Gastrocnemius medialis (tissue), 4 donors: ENCODE measurements around the gene EZR. TPM values are rescaled to one million over a fixed set of nuclear protein-coding genes. Genes with fewer than 3 reads are reported as not detected.

ENCODE experiments used
- ATAC-seq, 2 donors: fragments of 150-250 bp; one replicate each; pipeline ENCODE4 v1.9.1; 2016
- DNase-seq, 2 donors: peaks; one replicate each; pipeline ENCODE4 v3.0.0-alpha.2; 2019
- H3K27ac ChIP-seq, 4 donors: fragments of 200-600 bp; sonication (generic); 1 replicate in 1 of 4; 2 replicates in 3 of 4; pipeline ENCODE4 v1.5.1; 2016 to 2018; ENCODE audit warnings: mild to moderate bottlenecking in 2 of 4, moderate library complexity in 1 of 4
- H3K27me3 ChIP-seq, 3 donors: fragments of 200-600 bp; sonication (generic) in 2 of 3; 1 replicate in 1 of 3; 2 replicates in 2 of 3; pipeline versions ENCODE4 v1.5.1 to v1.6.0; 2016 to 2019; ENCODE audit warnings: mild to moderate bottlenecking in 1 of 3, moderate library complexity in 1 of 3
- H3K36me3 ChIP-seq, 2 donors: fragments of 200-600 bp; sonication (generic) in 1 of 2; one replicate each; pipeline ENCODE4 v1.5.1; 2017 to 2018
- H3K4me1 ChIP-seq, 2 donors: fragments of 200-600 bp; sonication (generic) in 1 of 2; one replicate each; pipeline ENCODE4 v1.5.1; 2016 to 2017; ENCODE audit warnings: mild to moderate bottlenecking in 2 of 2
- H3K4me3 ChIP-seq, 4 donors: fragments of 200-600 bp; sonication (generic) in 3 of 4; 1 replicate in 1 of 4; 2 replicates in 3 of 4; pipeline ENCODE4 v1.5.1; 2016 to 2019; ENCODE audit warnings: mild to moderate bottlenecking in 2 of 4
- H3K9me3 ChIP-seq, 3 donors: fragments of 200-600 bp; sonication (generic) in 2 of 3; 1 replicate in 1 of 3; 2 replicates in 2 of 3; pipeline ENCODE4 v1.5.1; 2016 to 2019
- POLR2A ChIP-seq, 2 donors: fragments of 450-650 bp; IDR thresholded peaks; one replicate each; pipeline ENCODE4 v1.6.1; 2017; ENCODE audit warnings: antibody characterized with exemption in 2 of 2, mild to moderate bottlenecking in 2 of 2, moderate library complexity in 2 of 2
- in situ Hi-C, 4 donors: fragments of 200-750 bp; cut with MboI; loops; one replicate each; pipeline versions ENCODE4 v1.15.0 to v1.8.0; 2017; ENCODE audit warnings: low sequenced_read_pairs in 4 of 4
- intact Hi-C: fragments of 100-400 bp; cut with DNase I; formaldehyde crosslinking; loops from one replicate; pipeline ENCODE4 v1.15.1; 2023; ENCODE audit warnings: low total_unique reads
- total RNA-seq, 4 donors: library from RNA; depleted of rRNA; stranded (reverse); fragments of >200 nt; gene quantifications; one replicate each; pipeline versions ENCODE4 v1.1.0 to v1.2.3, GENCODE V29; 2016
- TF ChIP-seq, protein P1 (sequence below), 5 experiments: fragments of 450-650 bp in 3 of 5; fragments of 200-600 bp in 2 of 5; sonication (generic) in 2 of 5; IDR thresholded peaks in 4 of 5; conservative IDR thresholded peaks in 1 of 5; 1 replicate in 4 of 5; 2 replicates in 1 of 5; pipeline ENCODE4 v1.5.1; 2016 to 2019; ENCODE audit warnings: antibody characterized with exemption in 5 of 5, mild to moderate bottlenecking in 3 of 5, moderate library complexity in 3 of 5

The EZR gene
- total RNA-seq, 4 donors from 2014 or later: 18.1 to 54.1 (median 33.6) TPM

DNA sequence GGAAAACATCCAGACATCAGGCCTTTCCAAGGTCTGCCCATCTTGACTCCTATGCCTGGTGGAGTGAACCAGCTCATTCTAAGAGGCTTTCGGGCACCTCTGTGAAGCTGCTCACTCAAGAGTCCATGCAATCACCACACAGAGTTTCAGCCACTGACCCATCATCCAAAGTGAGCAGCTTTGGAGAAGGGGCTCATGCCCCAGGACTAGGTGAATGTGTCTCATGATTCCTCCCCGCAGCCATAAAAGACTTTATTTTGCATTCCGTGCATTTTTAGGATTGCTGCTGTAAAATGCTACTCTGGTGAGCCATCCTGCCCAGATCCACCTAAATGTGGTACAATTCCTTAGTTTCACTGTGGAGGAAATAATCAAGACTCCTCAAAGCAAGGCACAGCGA is 44.5 kb upstream of the EZR start:
- H3K9me3 ChIP-seq: no peaks in the 10 kb centered on the region
- no peaks in the 10 kb centered on the region for H3K36me3 ChIP-seq
- no peak for ATAC-seq
- no peaks in the 10 kb centered on the region for H3K27me3 ChIP-seq
- TF ChIP-seq, protein P1, sequence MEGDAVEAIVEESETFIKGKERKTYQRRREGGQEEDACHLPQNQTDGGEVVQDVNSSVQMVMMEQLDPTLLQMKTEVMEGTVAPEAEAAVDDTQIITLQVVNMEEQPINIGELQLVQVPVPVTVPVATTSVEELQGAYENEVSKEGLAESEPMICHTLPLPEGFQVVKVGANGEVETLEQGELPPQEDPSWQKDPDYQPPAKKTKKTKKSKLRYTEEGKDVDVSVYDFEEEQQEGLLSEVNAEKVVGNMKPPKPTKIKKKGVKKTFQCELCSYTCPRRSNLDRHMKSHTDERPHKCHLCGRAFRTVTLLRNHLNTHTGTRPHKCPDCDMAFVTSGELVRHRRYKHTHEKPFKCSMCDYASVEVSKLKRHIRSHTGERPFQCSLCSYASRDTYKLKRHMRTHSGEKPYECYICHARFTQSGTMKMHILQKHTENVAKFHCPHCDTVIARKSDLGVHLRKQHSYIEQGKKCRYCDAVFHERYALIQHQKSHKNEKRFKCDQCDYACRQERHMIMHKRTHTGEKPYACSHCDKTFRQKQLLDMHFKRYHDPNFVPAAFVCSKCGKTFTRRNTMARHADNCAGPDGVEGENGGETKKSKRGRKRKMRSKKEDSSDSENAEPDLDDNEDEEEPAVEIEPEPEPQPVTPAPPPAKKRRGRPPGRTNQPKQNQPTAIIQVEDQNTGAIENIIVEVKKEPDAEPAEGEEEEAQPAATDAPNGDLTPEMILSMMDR (IDR thresholded peaks at IDR 0.05 in 4 of 5, conservative IDR thresholded peaks at IDR 0.05 in 1 of 5): no peak
- no peak for TF ChIP-seq POLR2A (IDR thresholded peaks at IDR 0.05)
- no peak overlapping the region for H3K4me3 ChIP-seq
- DNase-seq: no peak
- H3K27ac ChIP-seq: no peak overlapping the region
- no peaks in the 10 kb centered on the region for H3K4me1 ChIP-seq
- intact Hi-C loops: no loop called here
- in situ Hi-C loops: no loop called here

DNA sequence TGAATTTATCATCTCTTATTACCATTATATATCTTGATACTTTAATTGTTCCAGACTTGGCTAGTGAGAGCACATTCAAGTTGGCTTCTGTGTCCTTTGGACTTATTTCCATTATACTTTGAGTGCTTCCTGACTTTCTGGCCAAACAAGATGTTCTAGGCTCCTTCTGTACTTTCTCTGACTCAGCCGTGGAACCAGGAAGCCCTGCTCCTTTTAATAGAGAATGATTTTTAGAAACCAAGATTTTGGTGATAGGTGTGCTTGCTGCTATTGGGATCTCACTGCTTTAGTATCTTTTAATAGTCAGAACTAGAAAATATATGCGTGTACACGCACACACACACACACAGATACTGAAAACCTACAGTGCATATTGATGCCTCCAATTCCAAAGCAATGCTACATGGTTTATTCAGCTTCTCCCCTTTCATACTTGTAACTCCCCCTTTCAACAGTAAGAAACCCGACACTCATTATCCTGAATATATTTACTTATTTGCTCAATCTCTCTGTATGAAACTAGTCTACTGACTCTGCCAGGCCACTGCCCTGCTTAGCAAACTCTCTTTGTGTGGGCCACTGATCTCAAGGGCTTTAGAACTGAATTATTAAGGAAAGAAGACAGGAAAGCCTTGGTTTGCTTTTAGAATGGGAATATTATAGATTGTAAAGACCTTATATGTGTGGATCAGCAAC is 42.7 kb upstream of the EZR start:
- Histone ChIP-seq H3K9me3 (no peaks in the 10 kb centered on the region), H3K4me3 (no peak overlapping the region), H3K27me3 (no peaks in the 10 kb centered on the region), H3K27ac (no peak overlapping the region), H3K36me3 (no peaks in the 10 kb centered on the region), H3K4me1 (no peaks in the 10 kb centered on the region)
- ATAC-seq (no peak), DNase-seq (no peak)
- intact Hi-C loops (no loop called here), in situ Hi-C loops (no loop called here)
- no peak for TF ChIP-seq POLR2A (IDR thresholded peaks at IDR 0.05)
- TF ChIP-seq, protein P1 (IDR thresholded peaks at IDR 0.05 in 4 of 5, conservative IDR thresholded peaks at IDR 0.05 in 1 of 5): no peak

DNA sequence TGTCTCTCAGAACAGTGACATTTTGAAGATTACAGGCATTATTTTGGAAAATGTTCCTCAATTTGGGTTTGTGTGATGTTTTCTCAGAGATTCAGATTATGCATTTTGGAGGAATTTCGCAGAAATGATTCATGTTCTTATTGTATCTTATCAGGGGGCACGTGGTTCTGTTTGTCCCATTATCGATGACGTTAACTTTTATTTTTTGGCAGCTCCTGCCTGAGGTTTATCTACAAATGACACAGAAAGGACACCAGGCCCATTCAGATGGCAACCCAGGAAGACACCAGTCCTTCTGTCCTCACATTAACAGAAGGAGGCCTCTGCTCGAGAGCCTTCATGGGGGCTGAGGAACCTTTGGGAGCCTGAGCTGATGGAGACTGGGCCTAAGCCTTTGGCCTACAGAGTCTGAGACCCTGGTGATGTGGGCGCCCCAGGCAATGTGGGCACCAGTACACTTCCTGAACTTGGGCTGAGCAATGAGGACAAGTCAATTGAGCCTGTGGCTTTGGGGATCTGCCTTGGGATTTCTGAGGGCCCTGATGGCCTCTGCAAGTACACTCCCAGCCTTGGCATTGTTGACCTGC is 41.2 kb upstream of the EZR start:
- TF ChIP-seq, protein P1 (IDR thresholded peaks at IDR 0.05 in 4 of 5, conservative IDR thresholded peaks at IDR 0.05 in 1 of 5): no peak
- no peak for TF ChIP-seq POLR2A (IDR thresholded peaks at IDR 0.05)
- no peak overlapping the region for H3K4me3 ChIP-seq
- DNase-seq: no peak
- H3K4me1 ChIP-seq: no peaks in the 10 kb centered on the region
- no peaks in the 10 kb centered on the region for H3K27me3 ChIP-seq
- intact Hi-C loops: no loop called here
- no peak for ATAC-seq
- H3K27ac ChIP-seq: no peak overlapping the region
- in situ Hi-C loops: no loop called here
- H3K9me3 ChIP-seq: no peaks in the 10 kb centered on the region
- no peaks in the 10 kb centered on the region for H3K36me3 ChIP-seq

DNA sequence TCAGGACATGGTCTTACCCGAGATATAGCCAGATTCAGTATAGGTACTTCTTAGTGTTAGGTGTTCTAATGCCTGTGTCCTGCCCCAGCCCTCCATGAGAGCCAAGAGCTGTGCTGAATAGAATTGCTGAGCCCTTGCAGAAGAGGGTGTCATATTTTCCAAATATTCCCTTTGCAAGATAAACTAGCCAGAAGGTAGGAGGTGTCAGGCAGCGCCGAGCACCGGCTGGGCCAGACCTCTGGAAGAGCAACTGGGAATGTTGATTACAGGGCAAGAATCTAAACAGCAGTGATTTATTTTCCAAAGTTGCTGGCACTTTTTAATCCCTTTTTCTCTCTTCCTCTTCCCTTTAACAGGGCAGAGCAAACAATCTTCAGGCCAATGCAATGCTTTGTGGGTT is 37.1 kb upstream of the EZR start:
- TF ChIP-seq, protein P1 (IDR thresholded peaks at IDR 0.05 in 4 of 5, conservative IDR thresholded peaks at IDR 0.05 in 1 of 5): no peak
- no peak for TF ChIP-seq POLR2A (IDR thresholded peaks at IDR 0.05)
- Histone ChIP-seq H3K36me3 (no peaks in the 10 kb centered on the region), H3K4me3 (no peak overlapping the region), H3K27me3 (no peaks in the 10 kb centered on the region), H3K27ac (no peak overlapping the region), H3K9me3 (no peaks in the 10 kb centered on the region), H3K4me1 (no peaks in the 10 kb centered on the region)
- DNase-seq (no peak), ATAC-seq (no peak)
- in situ Hi-C loops: no loop called here
- intact Hi-C loops: no loop called here
